Measurements from ENCODE around the gene NDUFB10.

The NDUFB10 gene

GRCh38 chr16:1965396-1966001 is 6.2 kb downstream of the NDUFB10 start:
- no peak for DNase-seq (ENCODE audit: extremely low read depth in 1 of 2, low read depth in 1 of 2)

GRCh38 chr16:1966460-1966859 is 7.1 kb downstream of the NDUFB10 start, which contains the start of gene RNF151:
TSS of gene RNF151 (plus strand) at chr16:1966856. CDS start at chr16:1966882, 26 bp downstream.
- no peak for DNase-seq (ENCODE audit: extremely low read depth in 1 of 2, low read depth in 1 of 2)

DNA sequence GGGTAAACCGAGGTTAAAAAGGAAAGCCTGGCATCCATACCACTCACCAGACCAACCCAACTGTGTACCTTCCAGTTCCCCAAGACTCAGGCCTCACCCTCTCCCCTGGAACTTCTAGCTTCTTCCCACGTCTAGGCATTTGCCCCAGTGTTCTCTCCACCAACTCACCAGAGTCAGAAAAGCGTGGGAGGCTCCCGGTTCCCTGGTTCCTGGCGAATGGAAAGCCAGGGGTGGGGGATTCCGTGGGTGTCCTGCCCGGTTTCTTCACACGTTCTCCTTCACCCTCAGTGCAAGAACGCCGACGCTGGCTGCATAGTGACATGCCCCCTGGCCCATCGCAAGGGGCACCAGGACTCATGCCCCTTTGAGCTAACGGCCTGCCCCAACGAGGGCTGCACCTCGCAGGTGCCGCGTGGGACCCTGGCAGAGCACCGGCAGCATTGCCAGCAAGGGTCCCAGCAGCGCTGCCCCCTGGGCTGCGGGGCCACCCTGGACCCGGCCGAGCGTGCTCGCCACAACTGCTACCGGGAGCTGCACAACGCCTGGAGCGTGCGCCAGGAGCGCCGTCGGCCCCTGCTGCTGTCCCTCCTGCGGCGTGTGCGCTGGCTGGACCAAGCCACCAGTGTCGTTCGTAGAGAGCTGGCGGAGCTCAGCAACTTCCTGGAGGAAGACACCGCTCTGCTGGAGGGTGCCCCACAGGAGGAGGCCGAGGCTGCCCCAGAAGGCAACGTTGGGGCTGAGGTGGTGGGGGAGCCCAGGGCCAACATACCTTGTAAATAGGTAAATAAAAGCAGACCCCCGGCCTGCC is 9.0 kb downstream of the NDUFB10 start:
- no peak for DNase-seq (ENCODE audit: extremely low read depth in 1 of 2, low read depth in 1 of 2)

GRCh38 chr16:1971796-1972489 is 12.6 kb downstream of the NDUFB10 start, which contains the start of gene TBL3:
TSS of gene TBL3 (plus strand) at chr16:1972053. CDS start at chr16:1972165, 112 bp downstream.
- DNase-seq (ENCODE audit: extremely low read depth in 1 of 2, low read depth in 1 of 2), result peak; percentile 87 to 93

- DNase-seq (ENCODE audit: extremely low read depth in 1 of 2, low read depth in 1 of 2), result no peak
Measured at GRCh38 chr16:1972490-1972877, 13.1 kb downstream of the NDUFB10 start.

- no peak for DNase-seq (ENCODE audit: extremely low read depth in 1 of 2, low read depth in 1 of 2)
Measured at GRCh38 chr16:1973461-1974156, 14.3 kb downstream of the NDUFB10 start.

DNA sequence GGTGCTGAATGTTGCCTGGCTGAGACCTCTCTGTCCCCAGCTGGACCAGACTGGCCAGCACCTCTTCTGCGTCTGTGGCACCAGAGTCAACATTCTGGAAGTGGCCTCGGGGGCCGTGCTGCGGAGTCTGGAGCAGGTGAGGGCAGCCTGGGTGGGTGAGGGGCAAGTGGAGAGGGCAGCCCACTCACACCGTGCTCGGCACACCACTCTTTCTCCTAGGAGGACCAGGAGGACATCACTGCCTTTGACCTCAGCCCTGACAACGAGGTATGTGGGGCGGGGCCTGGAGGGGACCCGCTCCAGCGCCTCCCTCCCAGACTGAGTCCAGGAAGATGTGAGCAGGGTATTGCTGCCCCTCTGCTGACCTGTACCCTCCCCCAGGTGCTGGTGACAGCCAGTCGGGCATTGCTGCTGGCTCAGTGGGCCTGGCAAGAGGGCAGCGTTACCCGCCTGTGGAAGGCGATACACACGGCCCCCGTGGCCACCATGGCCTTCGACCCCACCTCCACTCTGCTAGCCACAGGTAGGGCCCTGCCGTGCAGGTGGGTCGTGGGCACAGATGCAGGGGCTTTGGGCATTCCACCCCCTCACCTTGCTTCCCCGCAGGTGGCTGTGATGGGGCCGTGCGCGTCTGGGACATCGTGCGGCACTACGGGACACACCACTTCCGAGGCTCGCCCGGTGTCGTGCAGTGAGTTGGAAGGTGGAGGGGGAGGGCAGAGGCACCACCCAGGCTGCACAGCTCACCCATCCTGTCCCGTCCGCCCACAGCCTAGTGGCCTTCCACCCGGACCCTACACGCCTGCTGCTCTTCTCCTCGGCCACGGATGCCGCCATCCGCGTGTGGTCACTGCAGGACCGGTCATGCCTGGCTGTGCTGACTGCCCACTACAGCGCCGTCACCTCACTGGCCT is 15.1 kb downstream of the NDUFB10 start:
- DNase-seq (ENCODE audit: extremely low read depth in 1 of 2, low read depth in 1 of 2), result no peak

DNA sequence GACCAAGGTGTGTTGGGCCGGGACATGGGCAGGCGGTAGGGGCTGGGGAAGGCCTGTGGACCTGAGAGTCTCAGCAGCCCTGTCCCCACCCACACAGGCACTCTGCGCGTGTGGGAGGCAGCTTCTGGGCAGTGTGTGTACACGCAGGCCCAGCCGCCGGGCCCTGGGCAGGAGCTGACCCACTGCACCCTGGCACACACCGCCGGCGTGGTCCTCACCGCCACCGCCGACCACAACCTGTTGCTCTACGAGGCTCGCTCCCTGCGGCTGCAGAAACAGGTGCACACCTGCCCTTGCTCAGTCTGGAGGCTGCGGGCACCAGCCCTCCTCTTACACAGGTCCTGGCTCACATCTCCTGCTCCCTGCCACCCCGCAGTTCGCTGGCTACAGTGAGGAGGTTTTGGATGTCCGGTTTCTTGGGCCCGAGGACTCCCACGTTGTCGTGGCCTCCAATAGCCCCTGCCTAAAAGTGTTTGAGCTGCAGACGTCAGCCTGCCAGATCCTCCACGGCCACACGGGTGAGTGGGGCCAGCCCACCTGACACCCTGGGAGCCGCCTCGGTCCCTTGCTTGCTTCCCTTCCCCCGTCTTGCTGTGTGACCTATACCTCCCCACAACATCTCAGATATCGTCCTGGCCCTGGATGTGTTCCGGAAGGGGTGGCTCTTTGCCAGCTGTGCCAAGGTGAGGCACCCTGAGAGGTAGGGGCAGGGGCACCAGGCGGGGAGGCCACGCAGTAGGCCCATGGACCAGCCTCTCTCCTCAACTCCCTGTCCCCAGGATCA is 16.3 kb downstream of the NDUFB10 start:
- no peak for DNase-seq (ENCODE audit: extremely low read depth in 1 of 2, low read depth in 1 of 2)

DNA sequence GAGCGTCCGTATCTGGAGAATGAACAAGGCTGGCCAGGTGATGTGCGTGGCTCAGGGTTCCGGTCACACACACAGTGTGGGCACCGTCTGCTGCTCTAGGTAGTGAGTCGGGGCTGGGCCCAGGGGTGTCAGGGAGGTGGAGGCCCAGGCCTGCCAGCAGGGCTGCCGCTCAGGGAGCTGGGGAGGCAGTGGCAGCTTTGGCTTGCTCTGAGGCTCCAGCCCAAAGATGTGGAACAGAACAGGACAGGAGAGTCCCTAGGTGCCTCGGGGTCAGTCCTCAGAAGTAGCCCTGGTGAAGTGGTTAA is 16.8 kb downstream of the NDUFB10 start:
- DNase-seq (ENCODE audit: extremely low read depth in 1 of 2, low read depth in 1 of 2), result no peak

- no peak for DNase-seq (ENCODE audit: extremely low read depth in 1 of 2, low read depth in 1 of 2)
Measured at GRCh38 chr16:1976951-1977874, 17.9 kb downstream of the NDUFB10 start.

DNA sequence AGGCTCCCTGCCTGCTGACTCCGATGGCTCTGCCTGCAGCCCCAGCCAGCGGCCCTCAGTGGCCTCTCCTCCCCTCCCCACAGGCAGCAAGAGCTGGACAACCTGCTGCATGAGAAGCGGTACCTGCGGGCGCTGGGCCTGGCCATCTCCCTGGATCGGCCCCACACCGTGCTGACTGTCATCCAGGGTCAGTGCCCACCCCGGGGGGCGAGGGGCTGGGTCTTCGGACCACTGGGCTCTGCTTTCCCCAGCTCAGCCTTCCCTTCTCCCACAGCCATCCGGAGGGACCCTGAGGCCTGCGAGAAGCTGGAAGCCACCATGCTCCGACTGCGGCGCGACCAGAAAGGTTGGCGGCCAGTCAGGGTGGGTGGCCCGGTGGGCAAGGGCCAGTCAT is 18.5 kb downstream of the NDUFB10 start:
- DNase-seq (ENCODE audit: extremely low read depth in 1 of 2, low read depth in 1 of 2), result no peak

GRCh38 chr16:1978476-1979120 is 19.3 kb downstream of the NDUFB10 start:
- no peak for DNase-seq (ENCODE audit: extremely low read depth in 1 of 2, low read depth in 1 of 2)

- DNase-seq (ENCODE audit: extremely low read depth in 1 of 2, low read depth in 1 of 2), result no peak
Measured at GRCh38 chr16:1979271-1980029, 20.1 kb downstream of the NDUFB10 start.

GRCh38 chr16:1980030-1980769 is 20.9 kb downstream of the NDUFB10 start:
- no peak for DNase-seq (ENCODE audit: extremely low read depth in 1 of 2, low read depth in 1 of 2)

- DNase-seq (ENCODE audit: extremely low read depth in 1 of 2, low read depth in 1 of 2), result no peak
Measured at GRCh38 chr16:1980770-1981087, 21.4 kb downstream of the NDUFB10 start.

DNA sequence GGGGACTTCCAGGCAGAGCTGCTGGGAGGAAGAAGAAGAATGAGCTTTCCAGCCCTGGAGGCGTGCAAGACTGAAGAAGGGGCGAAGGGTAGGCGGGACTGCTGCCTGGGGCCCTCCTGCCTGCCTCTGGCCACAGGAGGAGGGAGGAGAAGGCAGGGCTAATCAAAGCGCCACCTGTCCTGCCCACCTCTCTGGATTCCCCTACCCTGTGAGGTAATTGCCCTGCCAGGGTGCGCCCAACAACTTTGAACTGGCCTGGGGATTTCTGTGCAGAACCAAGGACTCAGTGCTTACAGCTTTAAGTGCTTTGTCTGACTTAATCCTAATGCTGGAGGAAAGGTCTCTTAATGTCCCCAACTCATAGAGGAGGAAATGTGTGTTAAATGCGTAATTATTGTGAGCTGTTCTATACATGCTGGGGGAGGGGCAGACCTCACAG is 22.1 kb downstream of the NDUFB10 start, which contains the start of gene NOXO1:
NOXO1 (minus strand) TSS at position 72 of the 439 bp plus-strand sequence. CDS start 290 bp downstream, outside the sequence.
- no peak for DNase-seq (ENCODE audit: extremely low read depth in 1 of 2, low read depth in 1 of 2)

All from activated CD8-positive, alpha-beta memory T cell treated with anti-CD3 and anti-CD28 coated beads for 1 hour (primary cell).